Breast epithelium (tissue), 4 donors: ENCODE results near the gene TGFB2. TPM values are rescaled to one million over a fixed set of nuclear protein-coding genes. Genes with fewer than 3 reads are reported as not detected.

Experiments used
- DNase-seq, 2 donors: peaks; one replicate each; pipeline ENCODE4 v3.0.0-alpha.2; 2019; ENCODE audit warnings: low spot score in 2 of 2
- H3K27ac ChIP-seq, 2 donors: fragments of 200-600 bp; sonication (generic) in 1 of 2; one replicate each; pipeline ENCODE4 v1.5.1; 2016 to 2019; ENCODE audit warnings: mild to moderate bottlenecking in 1 of 2
- H3K27me3 ChIP-seq, 2 donors: fragments of 200-600 bp; sonication (generic) in 1 of 2; one replicate each; pipeline versions ENCODE4 v1.5.1 to v1.6.0; 2017 to 2019; ENCODE audit warnings: control low read depth in 1 of 2, mild to moderate bottlenecking in 1 of 2
- H3K36me3 ChIP-seq: fragments of 200-600 bp; one replicate; pipeline ENCODE4 v1.5.1; 2019
- H3K4me1 ChIP-seq, 2 donors: fragments of 200-600 bp; sonication (generic); one replicate each; pipeline ENCODE4 v1.5.1; 2016 to 2019; ENCODE audit warnings: control low read depth in 1 of 2
- H3K4me3 ChIP-seq, 3 donors: fragments of 200-600 bp; sonication (generic); 1 replicate in 2 of 3; 2 replicates in 1 of 3; pipeline ENCODE4 v1.5.1; 2016 to 2019; ENCODE audit warnings: mild to moderate bottlenecking in 3 of 3, moderate library complexity in 2 of 3
- H3K9me3 ChIP-seq, 2 donors: fragments of 200-600 bp; sonication (generic) in 1 of 2; one replicate each; pipeline ENCODE4 v1.5.1; 2016 to 2019; ENCODE audit warnings: control low read depth in 1 of 2
- CTCF ChIP-seq, 3 donors: fragments of 450-650 bp; IDR thresholded peaks; one replicate each; pipeline ENCODE4 v1.5.1; 2016 to 2017; ENCODE audit warnings: antibody characterized with exemption in 3 of 3, mild to moderate bottlenecking in 3 of 3, moderate library complexity in 3 of 3
- POLR2A ChIP-seq: fragments of 450-650 bp; IDR thresholded peaks from one replicate; pipeline ENCODE4 v1.6.1; 2016; ENCODE audit warnings: antibody characterized with exemption, mild to moderate bottlenecking, moderate library complexity
- POLR2AphosphoS5 ChIP-seq, 3 donors: sonication (generic); formaldehyde crosslinking; IDR thresholded peaks; one replicate each; pipeline ENCODE4 v1.6.1; 2017; ENCODE audit warnings: antibody characterized with exemption in 3 of 3
- intact Hi-C: fragments of 100-400 bp; cut with DNase I; formaldehyde crosslinking; loops from one replicate; pipeline ENCODE4 v1.15.1; 2023; ENCODE audit warnings: low total_unique reads
- total RNA-seq, 3 donors: library from RNA; depleted of rRNA; stranded (reverse); fragments of >200 nt; gene quantifications; one replicate each; pipeline ENCODE4 v1.1.0, GENCODE V29; 2016

The TGFB2 gene
- total RNA-seq, 3 donors from 2014 or later: 1.6 to 10.2 (median 9.5) TPM

GRCh38 chr1:218369688-218370511 lies 24.8 kb downstream of the TGFB2 start:
- no peak for DNase-seq
- Histone ChIP-seq H3K4me1 (peaks cover 0 to 4% of the 10 kb centered on the region in 2 donors), H3K4me3 (no peak overlapping the region), H3K27me3 (no peaks in the 10 kb centered on the region), H3K36me3 (no peaks in the 10 kb centered on the region), H3K9me3 (no peaks in the 10 kb centered on the region), H3K27ac (peak overlapping the region in 1 of 2 donors; percentile 58)
- TF ChIP-seq CTCF (IDR thresholded peaks at IDR 0.05) (no peak), POLR2A (no peak), POLR2AphosphoS5 (IDR thresholded peaks at IDR 0.05) (no peak)
- intact Hi-C loops: no loop called here

GRCh38 chr1:218371927-218372672 lies 27.0 kb downstream of the TGFB2 start:
- DNase-seq: no peak

GRCh38 chr1:218374401-218375353 lies 29.5 kb downstream of the TGFB2 start:
- H3K4me3 ChIP-seq: no peak overlapping the region
- no peaks in the 10 kb centered on the region for H3K36me3 ChIP-seq
- intact Hi-C loops: no loop called here
- no peaks in the 10 kb centered on the region for H3K9me3 ChIP-seq
- TF ChIP-seq CTCF (IDR thresholded peaks at IDR 0.05) (no peak), POLR2A (no peak), POLR2AphosphoS5 (IDR thresholded peaks at IDR 0.05) (no peak)
- H3K4me1 ChIP-seq: peaks cover 0 to 4% of the 10 kb centered on the region in 2 donors
- H3K27me3 ChIP-seq: no peaks in the 10 kb centered on the region
- no peak for DNase-seq
- H3K27ac ChIP-seq: peak overlapping the region in 1 of 2 donors; percentile 60

More at GRCh38 chr1:218371927-218372672, 27.0 kb downstream of the TGFB2 start:
- intact Hi-C loops: no loop called here
- peaks cover 0 to 4% of the 10 kb centered on the region in 2 donors for H3K4me1 ChIP-seq
- TF ChIP-seq POLR2A: no peak
- TF ChIP-seq POLR2AphosphoS5 (IDR thresholded peaks at IDR 0.05): peak in 1 of 3 donors; percentile 48
- no peaks in the 10 kb centered on the region for H3K27me3 ChIP-seq
- H3K27ac ChIP-seq: peak overlapping the region in 1 of 2 donors; percentile 25
- no peaks in the 10 kb centered on the region for H3K36me3 ChIP-seq
- H3K4me3 ChIP-seq: peak overlapping the region in 1 of 3 donors; percentile 11
- no peaks in the 10 kb centered on the region for H3K9me3 ChIP-seq

- TF ChIP-seq CTCF (IDR thresholded peaks at IDR 0.05): no peak
- TF ChIP-seq POLR2A: no peak
- no peak for TF ChIP-seq POLR2AphosphoS5 (IDR thresholded peaks at IDR 0.05)
- H3K27me3 ChIP-seq: no peaks in the 10 kb centered on the region
- peaks cover 0 to 8% of the 10 kb centered on the region in 2 donors for H3K4me1 ChIP-seq
- DNase-seq: no peak
- H3K27ac ChIP-seq: no peak overlapping the region
- intact Hi-C loops: no loop called here
- no peak overlapping the region for H3K4me3 ChIP-seq
- no peaks in the 10 kb centered on the region for H3K36me3 ChIP-seq
- no peaks in the 10 kb centered on the region for H3K9me3 ChIP-seq
These were observed 31.6 kb downstream of the TGFB2 start for GRCh38 chr1:218376722-218377121.

- H3K4me1 ChIP-seq: peaks cover 0 to 8% of the 10 kb centered on the region in 2 donors
- intact Hi-C loops: no loop called here
These were observed 32.1 kb downstream of the TGFB2 start for GRCh38 chr1:218377143-218377660.

More at GRCh38 chr1:218377143-218377660, 32.1 kb downstream of the TGFB2 start:
- no peak for TF ChIP-seq CTCF (IDR thresholded peaks at IDR 0.05)
- TF ChIP-seq POLR2AphosphoS5 (IDR thresholded peaks at IDR 0.05): no peak
- TF ChIP-seq POLR2A: no peak
- Histone ChIP-seq H3K4me3 (no peak overlapping the region), H3K27ac (no peak overlapping the region), H3K27me3 (no peaks in the 10 kb centered on the region), H3K9me3 (no peaks in the 10 kb centered on the region), H3K36me3 (no peaks in the 10 kb centered on the region)
- no peak for DNase-seq
